Vagina (tissue), 2 donors: ENCODE measurements around the gene SLC25A21. TPM values are rescaled to one million over a fixed set of nuclear protein-coding genes. Genes with fewer than 3 reads are reported as not detected.

ENCODE experiments used
- DNase-seq, 2 donors: peaks; one replicate each; pipeline ENCODE4 v3.0.0-alpha.2; 2017; ENCODE audit errors: extremely low spot score in 2 of 2
- H3K27ac ChIP-seq: fragments of 200-600 bp; sonication (generic); one replicate; pipeline ENCODE4 v1.5.1; 2019
- H3K27me3 ChIP-seq: fragments of 200-600 bp; sonication (generic); one replicate; pipeline ENCODE4 v1.5.1; 2019
- H3K36me3 ChIP-seq, 2 donors: fragments of 200-600 bp; sonication (generic); one replicate each; pipeline ENCODE4 v1.5.1; 2017 to 2019
- H3K4me1 ChIP-seq: fragments of 200-600 bp; sonication (generic); one replicate; pipeline ENCODE4 v1.5.1; 2019
- H3K4me3 ChIP-seq, 2 donors: fragments of 200-600 bp; sonication (generic); 1 replicate in 1 of 2; 2 replicates in 1 of 2; pipeline ENCODE4 v1.5.1; 2016 to 2019
- H3K9me3 ChIP-seq: fragments of 200-600 bp; sonication (generic); one replicate; pipeline ENCODE4 v1.5.1; 2019
- CTCF ChIP-seq, 3 experiments: fragments of 450-650 bp in 2 of 3; fragments of 200-600 bp in 1 of 3; sonication (generic) in 1 of 3; IDR thresholded peaks; one replicate each; pipeline ENCODE4 v1.5.1; 2017 to 2019; ENCODE audit warnings: antibody characterized with exemption in 3 of 3, mild to moderate bottlenecking in 2 of 3, moderate library complexity in 2 of 3
- POLR2A ChIP-seq, 2 donors: fragments of 450-650 bp; IDR thresholded peaks; one replicate each; pipeline ENCODE4 v1.6.1; 2017; ENCODE audit warnings: antibody characterized with exemption in 2 of 2, mild to moderate bottlenecking in 2 of 2, moderate library complexity in 2 of 2
- POLR2AphosphoS5 ChIP-seq, 2 donors: sonication (generic); formaldehyde crosslinking; IDR thresholded peaks; one replicate each; pipeline ENCODE4 v1.9.0; 2017; ENCODE audit warnings: antibody characterized with exemption in 2 of 2, mild to moderate bottlenecking in 2 of 2, low read depth in 1 of 2; ENCODE audit not compliant: insufficient read depth in 1 of 2
- intact Hi-C: fragments of 100-400 bp; cut with DNase I; formaldehyde crosslinking; loops from one replicate; pipeline ENCODE4 v1.15.1; 2023
- total RNA-seq: library from RNA; depleted of rRNA; stranded (reverse); fragments of >200 nt; gene quantifications from one replicate; pipeline ENCODE4 v1.2.3, GENCODE V29; 2016

The SLC25A21 gene
- total RNA-seq, 1 donor from 2014 or later = 0.49 TPM

- intact Hi-C loops = no loop called here
- Histone ChIP-seq H3K4me1 (no peaks in the 10 kb centered on the region), H3K27me3 (no peaks in the 10 kb centered on the region), H3K36me3 (no peaks in the 10 kb centered on the region), H3K27ac (no peak overlapping the region), H3K9me3 (no peaks in the 10 kb centered on the region), H3K4me3 (no peak overlapping the region)
- no peak for DNase-seq
- TF ChIP-seq CTCF (IDR thresholded peaks at IDR 0.05) (no peak), POLR2A (IDR thresholded peaks at IDR 0.05) (no peak), POLR2AphosphoS5 (IDR thresholded peaks at IDR 0.05; ENCODE audit: insufficient read depth in 1 of 2, low read depth in 1 of 2) (no peak)
Measured at GRCh38 chr14:37034410-37035285, 137.8 kb downstream of the SLC25A21 start.

GRCh38 chr14:37032863-37033262, 139.5 kb downstream of the SLC25A21 start:
- Histone ChIP-seq H3K27me3 (no peaks in the 10 kb centered on the region), H3K36me3 (no peaks in the 10 kb centered on the region), H3K9me3 (no peaks in the 10 kb centered on the region), H3K27ac (no peak overlapping the region), H3K4me1 (no peaks in the 10 kb centered on the region), H3K4me3 (no peak overlapping the region)
- intact Hi-C loops = no loop called here
- TF ChIP-seq POLR2AphosphoS5 (IDR thresholded peaks at IDR 0.05; ENCODE audit: insufficient read depth in 1 of 2, low read depth in 1 of 2) = no peak
- no peak for TF ChIP-seq POLR2A (IDR thresholded peaks at IDR 0.05)
- TF ChIP-seq CTCF (IDR thresholded peaks at IDR 0.05) = no peak
- no peak for DNase-seq

DNA sequence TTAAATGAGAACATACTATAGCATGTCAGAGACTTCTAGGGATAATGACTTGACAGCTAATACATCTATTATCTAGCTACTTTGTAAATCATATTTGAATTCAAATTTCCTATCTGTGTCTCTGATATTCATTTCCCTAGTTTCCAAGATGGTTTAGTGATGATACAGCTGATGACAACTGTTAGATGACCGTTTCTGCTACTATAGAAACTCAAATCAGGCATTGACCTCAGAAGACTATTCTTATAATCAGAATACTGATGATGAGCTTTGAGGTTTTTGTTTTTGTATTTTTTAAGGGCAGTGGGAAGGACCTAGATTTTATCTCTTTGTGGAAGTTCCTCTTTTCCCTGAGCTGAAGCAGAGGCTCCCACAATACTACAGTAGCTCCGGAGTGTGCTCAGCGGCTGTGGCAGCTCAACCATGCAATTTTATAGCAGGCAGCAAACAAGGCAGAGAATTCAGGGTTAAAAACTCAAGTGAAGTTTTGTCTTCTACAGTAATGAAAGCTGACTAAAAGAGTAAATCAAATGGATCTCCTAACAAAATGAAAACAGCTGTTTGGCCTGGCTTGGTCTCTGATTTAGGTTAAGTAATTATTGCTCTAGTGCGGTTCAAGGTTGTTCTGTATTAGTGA, 145.1 kb downstream of the SLC25A21 start:
- no peak for DNase-seq
- intact Hi-C loops = no loop called here
- H3K27me3 ChIP-seq = no peaks in the 10 kb centered on the region
- H3K27ac ChIP-seq = no peak overlapping the region
- TF ChIP-seq CTCF (IDR thresholded peaks at IDR 0.05) (no peak), POLR2AphosphoS5 (IDR thresholded peaks at IDR 0.05; ENCODE audit: insufficient read depth in 1 of 2, low read depth in 1 of 2) (no peak), POLR2A (IDR thresholded peaks at IDR 0.05) (no peak)
- H3K9me3 ChIP-seq = no peaks in the 10 kb centered on the region
- H3K36me3 ChIP-seq = no peaks in the 10 kb centered on the region
- H3K4me1 ChIP-seq = no peaks in the 10 kb centered on the region
- no peak overlapping the region for H3K4me3 ChIP-seq

GRCh38 chr14:37023875-37024565, 148.4 kb downstream of the SLC25A21 start:
- H3K9me3 ChIP-seq = no peaks in the 10 kb centered on the region
- intact Hi-C loops = no loop called here
- H3K4me3 ChIP-seq = no peak overlapping the region
- no peak for TF ChIP-seq POLR2A (IDR thresholded peaks at IDR 0.05)
- no peak for TF ChIP-seq POLR2AphosphoS5 (IDR thresholded peaks at IDR 0.05; ENCODE audit: insufficient read depth in 1 of 2, low read depth in 1 of 2)
- no peak for TF ChIP-seq CTCF (IDR thresholded peaks at IDR 0.05)
- no peak overlapping the region for H3K27ac ChIP-seq
- DNase-seq = no peak
- H3K27me3 ChIP-seq = no peaks in the 10 kb centered on the region
- no peaks in the 10 kb centered on the region for H3K4me1 ChIP-seq
- H3K36me3 ChIP-seq = no peaks in the 10 kb centered on the region
